ENCODE results near the gene CDS2. TPM values are rescaled to one million over a fixed set of nuclear protein-coding genes. Genes with fewer than 3 reads are reported as not detected.
A peak's percentile ranks its signal among the peaks of the same experiment; 100 is the strongest.

The CDS2 gene
- total RNA-seq (2021; ENCODE audit: unreplicated experiment) (37.5 TPM), Bru-seq, nascent RNA (percentile 69 among the genes with signal in this experiment), BruChase-seq, experiment 1, labeled RNA remaining after a 6-hour chase (percentile 91 among the genes with signal in this experiment), BruChase-seq, experiment 2, labeled RNA remaining after a 2-hour chase (percentile 83 among the genes with signal in this experiment)
- polyA plus RNA-seq (2012): 15.3 and 16.3 TPM in 2 replicates
- long read RNA-seq, full-length matches to known transcripts: 43 of 81 reads
- long read RNA-seq, partial matches to known transcripts: 2 of 81 reads
- long read RNA-seq, other reads (novel, unspliced or antisense): 36 of 81 reads

- ATAC-seq: peak; percentile 90
- no peaks in the 10 kb centered on the region for H3K36me3 ChIP-seq (ENCODE audit: control insufficient read depth in 1 of 2, insufficient read depth in 2 of 2, low read length in 2 of 2)
- peak within 1 kb of the TSS; percentile 64 to 87 for H3K4me3 ChIP-seq (replicated peaks in 1 of 2; ENCODE audit: low read depth in 1 of 2, low read length in 2 of 2)
- H3K4me1 ChIP-seq (ENCODE audit: control insufficient read depth in 1 of 2, insufficient read depth in 2 of 2, low read length in 2 of 2): peaks cover 7 to 15% of the 10 kb centered on the region in 2 experiments; a peak in 3 of 4 replicates
- peak within 1 kb of the TSS; percentile 77 for H3K4me2 ChIP-seq (ENCODE audit: low read length)
- DNase-seq (ENCODE audit: low read depth, low spot score): peak; percentile 97
- CTCF ChIA-PET: interaction anchor here (0.6 to 2.9 kb wide), 26 partner anchors 8 to 386 kb away, joined by 3 to 116 read pairs (median 4); no protein-coding TSS in a partner anchor
- peak within 1 kb of the TSS; percentile 39 for H2AFZ ChIP-seq (ENCODE audit: low read depth, low read length, poor library complexity, severe bottlenecking)
- H3K9ac ChIP-seq (ENCODE audit: low read length): peak within 1 kb of the TSS; percentile 79
- H4K20me1 ChIP-seq (ENCODE audit: insufficient read depth): no peaks in the 10 kb centered on the region
- RAD21 ChIA-PET (ENCODE audit: low non-redundant PET in 1 of 2, low total read pairs in 2 of 2, uncharacterized antibody in 2 of 2, unreplicated experiment in 2 of 2): interaction anchor here (0.6 to 2.4 kb wide), 10 partner anchors 11 to 72 kb away, joined by 3 to 21 read pairs (median 4); no protein-coding TSS in a partner anchor
- H3K79me2 ChIP-seq (ENCODE audit: insufficient read depth, low read length): peaks cover 25% of the 10 kb centered on the region
- POLR2A ChIA-PET: interaction anchor here (0.6 to 1.8 kb wide), 13 partner anchors 14 to 290 kb away, joined by 3 to 13 read pairs (median 4); no protein-coding TSS in a partner anchor
- TF ChIP-seq POLR2AphosphoS5 (IDR thresholded peaks at IDR 0.05; ENCODE audit: low read depth, low read length) (peak; percentile 68), CTCF (IDR thresholded peaks at IDR 0.05 in 2 of 3, conservative IDR thresholded peaks at IDR 0.05 in 1 of 3; ENCODE audit: borderline replicate concordance in 1 of 3, insufficient read depth in 1 of 3, low read depth in 2 of 3, low read length in 2 of 3) (peak; percentile 47 to 73 (median 49)), TCF7L2 (IDR thresholded peaks at IDR 0.05; ENCODE audit: borderline replicate concordance, extremely low read depth, insufficient read depth, insufficient read length) (peak; percentile 15), POLR2A (IDR thresholded peaks at IDR 0.05; ENCODE audit: borderline replicate concordance, extremely low read depth, insufficient read depth, insufficient read length) (no peak), ZNF274 (IDR thresholded peaks at IDR 0.05; ENCODE audit: low read depth, low read length) (no peak), ZBTB33 (IDR thresholded peaks at IDR 0.05; ENCODE audit: extremely low read depth, insufficient replicate concordance, low read length) (no peak), ATF3 (IDR thresholded peaks at IDR 0.05) (no peak), MAX (IDR thresholded peaks at IDR 0.05) (peak; percentile 68; the same call in 1 of the 2 replicates), ZFX (IDR thresholded peaks at IDR 0.05) (no peak), RAD21 (IDR thresholded peaks at IDR 0.05; ENCODE audit: low read depth) (peak; percentile 72), CBX3 (IDR thresholded peaks at IDR 0.05; ENCODE audit: low read depth) (peak; percentile 31; the same call in 1 of the 2 replicates), EGR1 (IDR thresholded peaks at IDR 0.05; ENCODE audit: low read depth) (peak; percentile 47), SP1 (IDR thresholded peaks at IDR 0.05; ENCODE audit: low read depth) (peak; percentile 68)
- no peaks in the 10 kb centered on the region for H3K9me2 ChIP-seq (ENCODE audit: insufficient read depth)
- peak within 1 kb of the TSS; percentile 81 for H3K27ac ChIP-seq (ENCODE audit: low read depth, low read length)
- H3K9me3 ChIP-seq (ENCODE audit: control insufficient read depth in 1 of 2, insufficient read depth in 1 of 2, low read depth in 1 of 2, low read length in 2 of 2): no peaks in the 10 kb centered on the region
- intact Hi-C loops (cut with micrococcal nuclease): loop anchor here (1.0 kb wide), 1 partner anchor 66 kb away; no protein-coding TSS in a partner anchor
- BruUV-seq (replicated peaks): no TSS peak
- H3K27me3 ChIP-seq (ENCODE audit: insufficient read depth, low read length): no peaks in the 10 kb centered on the region
Observed at GRCh38 chr20:5126512-5127203, at the start of gene CDS2. Gene CDS2, plus strand, starts transcription at chr20:5127008. Its CDS starts 85 bp downstream, at chr20:5127093.
